AG04450 (cell line): ENCODE data around the gene LYPD3. TPM values are rescaled to one million over a fixed set of nuclear protein-coding genes. Genes with fewer than 3 reads are reported as not detected.

Experiments used
- CTCF ChIA-PET: fragments of 300-600, 350-600 bp; formaldehyde crosslinking; extraction: SDS; loops from one replicate; lab custom pipeline; 2022; ENCODE audit warnings: antibody characterized with exemption, inconsistent platforms; lab: Charles Lee
- POLR2A ChIA-PET: fragments of 350-600 bp; formaldehyde crosslinking; extraction: SDS; loops from one replicate; lab custom pipeline; 2021; ENCODE audit warnings: antibody characterized with exemption, inconsistent platforms; lab: Yijun Ruan, JAX
- DNase-seq: peaks from one replicate; pipeline ENCODE4 v3.0.0-alpha.2; 2011; ENCODE audit warnings: low read depth, low spot score
- H3K27ac ChIP-seq: one replicate; pipeline ENCODE4 v1.5.1; 2012; ENCODE audit warnings: low read depth, low read length, control low read depth
- H3K27me3 ChIP-seq: one replicate; pipeline ENCODE4 v1.6.0; 2012; ENCODE audit warnings: low read length; ENCODE audit not compliant: control insufficient read depth, insufficient read depth
- H3K4me3 ChIP-seq: 2 replicates; pipeline ENCODE4 v1.5.1; 2011; ENCODE audit warnings: mild to moderate bottlenecking, low read depth, low read length, control low read depth
- H3K9me3 ChIP-seq: 2 replicates; pipeline ENCODE4 v1.5.1; 2012; ENCODE audit warnings: low read length; ENCODE audit not compliant: control insufficient read depth, insufficient read depth
- polyA plus RNA-seq: library from polyadenylated mRNA; depleted of rRNA; stranded (reverse); fragments of >200 nt; gene quantifications from 2 replicates; pipeline ENCODE4 v1.2.3, GENCODE V29; 2011
- TF ChIP-seq, protein P1 (sequence below): IDR thresholded peaks from 2 replicates; pipeline ENCODE4 v1.5.1; 2011; ENCODE audit warnings: low read depth, low read length, control low read depth, inconsistent platforms

Gene LYPD3
- polyA plus RNA-seq, 1 experiment, result 0.60 TPM

DNA sequence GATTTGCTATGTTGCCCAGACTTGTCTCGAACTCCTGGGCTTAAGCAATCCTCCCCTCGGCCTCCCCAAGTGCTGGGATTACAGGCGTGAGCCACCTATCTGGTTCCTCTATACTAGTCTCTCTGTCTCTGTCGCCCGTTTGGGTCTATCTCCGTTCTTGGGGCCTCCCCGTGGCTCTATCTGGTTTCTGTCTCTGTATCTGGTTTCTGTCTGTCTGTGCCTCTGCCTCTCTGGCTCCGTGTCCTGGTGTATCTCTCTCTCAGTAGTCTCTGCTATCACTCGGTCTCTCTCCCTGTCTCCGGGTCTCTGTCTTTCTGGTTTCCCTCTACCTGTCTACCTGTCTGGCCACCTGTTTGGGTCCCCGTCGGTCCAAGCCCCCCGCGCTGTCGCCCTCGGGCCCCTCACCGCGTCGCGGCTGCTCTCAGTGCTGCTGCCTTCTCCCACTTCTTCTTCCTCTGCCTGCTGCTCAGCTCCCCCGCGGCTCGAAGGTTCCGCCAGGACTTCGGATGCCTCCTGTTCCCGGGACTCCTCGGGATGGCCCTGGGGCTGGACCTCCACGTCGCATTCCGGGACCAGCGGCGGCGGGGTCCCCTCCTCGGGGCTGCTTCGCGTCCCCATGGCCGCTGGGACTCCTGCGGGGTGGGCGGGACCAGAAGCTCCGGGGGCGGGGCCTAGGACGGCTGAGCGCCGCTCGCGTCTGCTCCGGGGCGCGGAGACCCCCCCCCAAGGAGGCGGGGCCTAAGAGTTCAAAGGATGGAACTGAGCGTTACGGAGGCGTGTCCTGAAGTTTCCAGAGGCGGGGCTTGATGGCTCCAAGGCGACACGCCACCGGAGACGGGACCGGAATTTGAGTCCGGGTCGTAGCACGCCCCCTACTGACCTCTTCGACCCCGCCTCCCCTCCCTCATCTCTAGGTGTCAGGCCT lies 38.4 kb upstream of the LYPD3 start:
- peak; percentile 68 for DNase-seq
- CTCF ChIA-PET, result interaction anchor here (0.8 to 3.3 kb wide), 5 partner anchors 9 to 71 kb away, joined by 3 to 15 read pairs (median 4); no protein-coding TSS in a partner anchor
- POLR2A ChIA-PET, result interaction anchor here (0.6 to 1.3 kb wide), 8 partner anchors 11 to 71 kb away, joined by 3 to 6 read pairs (median 3); partner anchors contain the start of gene ETHE1
- Histone ChIP-seq H3K27me3 (no peaks in the 10 kb centered on the region), H3K4me3 (peak overlapping the region; percentile 91), H3K27ac (peak overlapping the region; percentile 68), H3K9me3 (no peaks in the 10 kb centered on the region)
- TF ChIP-seq, protein P1, sequence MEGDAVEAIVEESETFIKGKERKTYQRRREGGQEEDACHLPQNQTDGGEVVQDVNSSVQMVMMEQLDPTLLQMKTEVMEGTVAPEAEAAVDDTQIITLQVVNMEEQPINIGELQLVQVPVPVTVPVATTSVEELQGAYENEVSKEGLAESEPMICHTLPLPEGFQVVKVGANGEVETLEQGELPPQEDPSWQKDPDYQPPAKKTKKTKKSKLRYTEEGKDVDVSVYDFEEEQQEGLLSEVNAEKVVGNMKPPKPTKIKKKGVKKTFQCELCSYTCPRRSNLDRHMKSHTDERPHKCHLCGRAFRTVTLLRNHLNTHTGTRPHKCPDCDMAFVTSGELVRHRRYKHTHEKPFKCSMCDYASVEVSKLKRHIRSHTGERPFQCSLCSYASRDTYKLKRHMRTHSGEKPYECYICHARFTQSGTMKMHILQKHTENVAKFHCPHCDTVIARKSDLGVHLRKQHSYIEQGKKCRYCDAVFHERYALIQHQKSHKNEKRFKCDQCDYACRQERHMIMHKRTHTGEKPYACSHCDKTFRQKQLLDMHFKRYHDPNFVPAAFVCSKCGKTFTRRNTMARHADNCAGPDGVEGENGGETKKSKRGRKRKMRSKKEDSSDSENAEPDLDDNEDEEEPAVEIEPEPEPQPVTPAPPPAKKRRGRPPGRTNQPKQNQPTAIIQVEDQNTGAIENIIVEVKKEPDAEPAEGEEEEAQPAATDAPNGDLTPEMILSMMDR, result no peak

DNA sequence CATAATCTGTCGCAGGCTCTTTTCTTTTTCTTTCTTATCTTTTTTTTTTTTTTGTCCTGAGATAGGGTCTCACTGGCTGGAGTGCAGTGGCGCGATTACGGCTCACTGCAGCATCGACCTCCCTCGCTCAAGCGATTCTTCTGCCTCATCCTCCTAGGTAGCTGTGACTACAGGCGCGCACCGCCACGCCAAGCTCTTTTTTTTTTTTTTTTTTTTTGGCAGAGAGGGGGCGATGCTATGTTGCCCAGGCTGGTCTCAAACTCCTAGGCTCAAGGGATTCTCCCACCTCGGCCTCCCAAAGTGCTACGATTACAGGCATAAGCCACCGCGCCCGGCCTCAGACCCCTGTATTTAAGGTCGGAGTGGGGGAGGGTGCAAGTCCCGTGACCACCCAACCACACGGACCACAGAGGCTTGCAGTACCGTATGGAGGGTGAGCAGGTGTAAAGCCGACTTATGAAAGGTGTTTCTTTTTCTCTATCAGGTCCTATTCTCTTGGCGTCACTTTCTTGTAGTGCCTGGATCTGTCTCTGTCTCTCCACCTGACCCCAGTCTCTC lies 37.1 kb upstream of the LYPD3 start:
- no peak overlapping the region for H3K27ac ChIP-seq
- TF ChIP-seq, protein P1, result no peak
- H3K27me3 ChIP-seq, result no peaks in the 10 kb centered on the region
- H3K9me3 ChIP-seq, result no peaks in the 10 kb centered on the region
- no peak for DNase-seq
- CTCF ChIA-PET, result interaction anchor here (0.6 to 1.1 kb wide), 3 partner anchors 17 to 961 kb away, joined by 3 to 4 read pairs (median 3); no protein-coding TSS in a partner anchor
- H3K4me3 ChIP-seq, result no peak overlapping the region
- POLR2A ChIA-PET, result interaction anchor here (0.6 to 1.1 kb wide), 4 partner anchors 17 to 98 kb away, joined by 3 to 5 read pairs (median 4); no protein-coding TSS in a partner anchor

GRCh38 chr19:43501661-43502418 lies 36.4 kb upstream of the LYPD3 start:
- no peak for DNase-seq
- TF ChIP-seq, protein P1, result no peak
- Histone ChIP-seq H3K4me3 (no peak overlapping the region), H3K9me3 (no peaks in the 10 kb centered on the region), H3K27me3 (no peaks in the 10 kb centered on the region), H3K27ac (no peak overlapping the region)
- CTCF ChIA-PET, result interaction anchor here (0.6 to 1.1 kb wide), 4 partner anchors 17 to 960 kb away, joined by 3 to 4 read pairs (median 3); no protein-coding TSS in a partner anchor
- POLR2A ChIA-PET, result interaction anchor here (0.6 to 1.1 kb wide), 3 partner anchors 18 to 28 kb away, joined by 3 to 4 read pairs (median 3); no protein-coding TSS in a partner anchor

DNA sequence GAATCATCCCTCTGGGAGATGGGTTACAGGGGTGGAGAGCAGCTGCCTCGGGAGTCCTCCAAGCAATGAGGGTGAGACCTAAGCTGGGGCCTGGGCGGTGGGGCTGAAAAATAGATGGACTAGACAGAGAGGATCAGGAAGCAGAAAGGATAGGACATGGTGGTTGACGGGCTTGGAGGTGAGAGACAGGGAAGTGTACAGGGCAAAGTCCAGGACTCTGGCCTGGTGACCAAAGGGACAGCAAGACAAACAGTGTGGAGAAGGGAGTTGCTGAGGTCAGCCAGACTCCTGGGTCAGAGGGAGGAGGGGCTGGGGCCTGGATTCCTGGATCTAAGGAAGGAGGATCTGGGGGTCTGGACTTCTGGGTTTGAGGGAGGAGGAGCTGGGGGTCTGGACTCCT lies 33.6 kb upstream of the LYPD3 start:
- Histone ChIP-seq H3K4me3 (no peak overlapping the region), H3K27me3 (no peaks in the 10 kb centered on the region), H3K27ac (no peak overlapping the region), H3K9me3 (no peaks in the 10 kb centered on the region)
- DNase-seq, result no peak
- TF ChIP-seq, protein P1, result no peak
- ChIA-PET CTCF (interaction anchor here (1.0 to 1.2 kb wide), 2 partner anchors 20 to 52 kb away, joined by 3 read pairs; no protein-coding TSS in a partner anchor), POLR2A (interaction anchor here (0.6 kb wide), 1 partner anchor 42 kb away, joined by 3 read pairs; no protein-coding TSS in a partner anchor)
